GDM1 (cell line): ENCODE results near the gene GRID2.

Source experiments
- DNase-seq: peaks from one replicate; lab custom pipeline; 2025; lab: John Stamatoyannopoulos, UW

The GRID2 gene

DNA sequence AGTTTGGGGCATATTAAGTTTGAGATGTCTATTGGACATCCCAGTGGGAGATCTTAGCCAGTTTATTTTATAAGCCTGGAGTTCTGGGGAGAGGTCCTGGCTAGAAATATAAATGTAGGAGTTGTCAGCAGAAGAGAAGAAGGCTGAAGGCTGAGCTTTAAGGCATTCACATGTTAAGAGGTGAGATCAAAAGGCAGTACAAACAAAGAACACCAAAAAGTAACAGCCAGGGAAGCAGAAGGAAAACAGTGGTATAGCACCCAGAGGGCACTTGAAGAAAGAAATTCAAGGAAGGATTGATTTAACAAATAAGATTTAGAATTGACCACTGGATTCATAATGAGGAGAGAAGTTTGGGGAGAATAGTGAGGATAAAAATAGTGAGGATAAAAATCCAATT, 1383.5 kb downstream of the GRID2 start:
- no peak for DNase-seq

DNA sequence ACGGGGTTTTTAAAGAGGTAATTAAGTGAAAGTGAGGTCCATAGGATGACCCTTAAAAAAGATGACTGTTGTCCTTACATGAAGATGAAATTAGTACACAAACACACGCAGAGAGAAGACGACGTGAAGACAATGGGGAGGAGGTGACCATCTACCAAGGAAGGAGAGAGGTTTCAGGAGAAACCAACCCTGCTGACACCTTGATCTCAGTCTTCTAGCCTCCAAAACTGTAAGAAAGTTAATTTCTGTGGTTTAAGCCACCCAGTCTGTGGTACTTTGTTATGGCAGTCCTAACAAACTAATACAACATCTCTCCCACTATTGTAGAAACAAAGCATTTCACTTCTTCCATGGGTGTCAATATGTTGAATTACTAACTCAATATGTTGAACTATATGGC, 1385.2 kb downstream of the GRID2 start:
- DNase-seq, result no peak

DNA sequence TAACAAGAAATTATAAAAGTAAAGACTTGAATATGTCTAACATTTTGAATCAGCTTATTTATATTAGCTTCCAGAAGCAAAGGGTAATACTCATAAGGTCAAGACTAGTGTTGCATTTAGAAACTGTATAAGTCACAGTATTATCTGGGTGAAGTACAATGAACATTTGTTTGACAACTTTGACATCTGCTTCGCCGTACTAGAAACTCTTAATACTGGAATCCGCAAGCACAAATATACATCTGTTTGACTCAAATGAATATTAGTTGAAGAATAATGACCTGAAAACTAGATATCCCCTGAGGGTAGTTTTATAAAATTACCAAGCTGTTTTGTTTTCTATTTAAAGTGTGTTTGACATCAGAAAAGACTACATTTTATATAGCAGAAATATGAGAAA, 1389.4 kb downstream of the GRID2 start:
- no peak for DNase-seq

DNA sequence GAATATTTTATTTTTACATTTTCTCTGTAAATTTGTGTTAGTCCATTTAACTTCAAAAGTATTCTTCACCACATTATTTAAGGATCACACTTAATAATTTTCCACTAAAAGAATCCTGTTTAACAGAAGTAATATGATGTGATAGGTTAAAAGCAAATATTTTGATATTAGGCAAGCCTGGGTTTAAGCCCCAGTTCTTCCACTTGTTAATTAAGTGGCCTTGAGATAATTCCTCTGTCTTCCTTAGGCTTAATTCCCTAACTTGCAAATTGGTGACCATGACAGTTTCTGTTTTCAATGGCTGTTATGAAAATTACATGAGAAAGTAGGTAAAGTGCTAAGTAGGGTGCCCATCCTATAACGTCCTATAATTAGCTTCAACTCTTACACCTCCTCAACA, 1394.9 kb downstream of the GRID2 start:
- DNase-seq, result no peak

DNA sequence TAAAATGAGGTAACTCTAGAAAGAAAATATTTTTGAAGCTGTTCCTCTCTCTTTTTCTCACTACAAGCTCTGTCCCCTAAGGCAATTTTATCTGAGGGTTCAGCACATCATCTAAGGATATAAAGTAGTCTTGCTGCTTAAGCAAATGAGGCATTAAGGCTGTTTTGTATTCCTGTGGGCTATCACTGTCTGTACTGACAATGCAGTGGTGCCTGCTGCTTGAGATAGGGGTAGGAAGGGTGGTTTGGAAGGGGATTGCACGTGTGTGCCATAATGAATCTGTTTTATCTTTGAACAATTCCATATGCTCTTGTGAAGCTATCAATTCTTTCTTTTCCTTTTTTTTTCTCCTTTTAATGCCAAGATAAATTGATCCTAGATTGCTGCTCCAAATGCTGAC, 1396.8 kb downstream of the GRID2 start:
- DNase-seq, result no peak

DNA sequence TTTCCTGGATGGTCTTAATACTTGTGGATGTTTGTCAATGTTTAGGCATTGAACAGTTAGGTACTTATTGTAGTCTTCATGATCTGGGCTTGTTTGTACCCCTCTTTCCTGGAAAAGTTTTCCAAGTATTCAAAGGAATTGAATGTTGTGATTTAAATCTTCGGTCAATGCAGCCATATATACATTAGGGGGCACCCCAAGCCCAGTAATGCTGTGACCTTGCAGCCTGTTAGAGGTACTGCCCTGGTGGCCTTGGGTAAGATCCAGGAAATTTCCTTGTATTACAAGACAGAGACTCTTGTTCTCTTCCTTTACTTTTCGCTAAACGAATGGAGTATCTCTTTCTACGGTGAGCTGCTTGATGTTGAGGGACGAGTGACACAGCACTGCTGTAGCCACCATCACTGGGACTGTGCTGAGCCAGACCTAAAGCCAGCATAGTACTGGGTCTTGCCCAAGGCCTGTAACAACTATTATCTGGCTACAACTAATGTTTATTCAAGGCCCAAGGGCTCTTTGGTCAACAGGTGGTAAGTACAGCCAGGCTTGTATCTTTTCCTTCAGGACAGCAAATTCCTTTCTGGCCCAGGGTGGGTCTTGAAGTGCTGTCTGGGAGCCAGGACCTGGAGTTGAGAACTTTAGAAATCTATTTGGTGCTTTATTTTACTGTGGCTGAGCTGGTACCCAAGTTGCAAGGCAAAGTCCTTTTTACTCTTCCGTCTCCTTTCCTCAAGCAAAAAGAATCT, 1406.5 kb downstream of the GRID2 start:
- no peak for DNase-seq

DNA sequence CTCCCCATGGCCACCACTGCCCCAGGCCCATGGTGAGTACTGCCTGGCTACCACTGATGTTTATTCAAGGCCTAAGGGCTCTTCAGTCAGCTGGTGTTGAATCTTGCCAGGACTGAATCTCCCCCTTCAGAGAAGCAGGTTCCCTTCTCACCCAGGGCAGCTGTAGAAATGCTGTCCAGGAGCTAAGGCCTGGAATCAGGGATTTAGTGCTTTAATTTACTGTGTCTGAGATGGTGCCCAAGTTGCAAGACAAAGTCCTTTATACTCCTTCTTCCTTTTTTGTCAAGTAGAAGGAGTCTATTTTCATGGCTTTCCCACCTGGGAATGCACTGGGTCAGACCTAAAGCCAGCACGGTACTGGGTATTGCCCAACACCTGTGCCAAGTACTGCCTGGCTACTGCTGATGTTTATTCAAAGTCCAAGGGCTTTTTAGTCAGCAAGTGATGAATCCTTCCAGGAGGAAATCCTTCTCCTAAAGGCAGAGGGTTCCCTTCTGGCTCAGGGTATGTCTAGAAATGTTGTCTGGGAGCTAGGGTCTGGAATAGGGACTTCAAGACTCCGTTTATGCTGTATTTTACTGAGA, 1407.2 kb downstream of the GRID2 start:
- DNase-seq, result no peak

DNA sequence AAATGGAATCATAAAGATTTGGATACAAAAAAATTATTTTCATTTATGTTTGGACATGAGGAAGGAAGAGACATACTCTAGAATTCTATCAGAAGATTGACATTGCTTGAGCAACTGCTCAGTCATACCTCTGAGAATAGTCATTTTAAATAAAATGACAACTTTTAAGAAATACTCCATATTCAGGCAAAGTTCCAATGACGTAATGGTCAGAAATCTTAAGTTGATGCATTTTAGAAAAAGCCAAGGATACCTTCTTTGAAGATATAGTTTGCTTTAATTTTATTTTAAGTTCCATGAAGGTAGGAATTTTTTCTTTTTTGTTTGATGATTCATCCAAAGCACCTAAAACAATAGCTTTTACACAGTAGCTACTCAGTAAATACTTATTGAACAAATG, 1414.5 kb downstream of the GRID2 start:
- DNase-seq, result no peak

DNA sequence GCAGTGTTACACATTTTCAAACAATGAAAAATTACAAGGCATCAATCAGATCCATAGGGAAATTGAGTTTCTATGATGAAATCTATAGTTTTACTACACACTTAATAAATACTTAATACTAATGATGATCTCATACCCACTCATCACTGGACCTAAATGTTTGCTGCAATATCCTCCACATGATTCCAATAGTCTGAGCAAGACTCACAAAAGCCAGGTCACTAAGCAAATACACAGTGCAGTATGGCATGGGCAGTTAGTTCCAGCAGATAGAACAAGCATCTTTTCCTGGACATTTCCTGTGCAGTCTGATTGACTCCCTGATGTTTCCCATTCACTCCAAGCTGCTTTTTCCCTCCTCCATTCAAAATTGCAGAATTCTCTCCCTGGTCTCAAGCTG, 1415.8 kb downstream of the GRID2 start:
- DNase-seq, result no peak

DNA sequence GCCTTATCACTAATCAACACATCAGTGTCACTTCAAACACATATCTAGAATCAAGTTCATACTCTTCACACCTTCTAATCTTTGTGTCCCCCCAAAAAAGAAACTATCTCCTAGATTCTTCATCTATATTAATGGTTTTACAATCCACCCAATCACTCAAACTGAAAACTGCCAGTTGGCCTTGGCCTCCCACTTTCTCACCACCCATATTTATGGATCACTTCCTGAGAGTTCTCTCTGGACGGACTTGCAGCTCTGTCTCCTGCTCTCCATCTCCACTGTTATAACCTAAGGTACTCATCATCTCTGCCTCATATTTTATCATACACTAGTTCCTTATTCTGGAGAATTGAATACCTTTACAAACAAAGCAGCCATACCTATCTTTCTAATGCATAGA, 1418.7 kb downstream of the GRID2 start:
- no peak for DNase-seq

DNA sequence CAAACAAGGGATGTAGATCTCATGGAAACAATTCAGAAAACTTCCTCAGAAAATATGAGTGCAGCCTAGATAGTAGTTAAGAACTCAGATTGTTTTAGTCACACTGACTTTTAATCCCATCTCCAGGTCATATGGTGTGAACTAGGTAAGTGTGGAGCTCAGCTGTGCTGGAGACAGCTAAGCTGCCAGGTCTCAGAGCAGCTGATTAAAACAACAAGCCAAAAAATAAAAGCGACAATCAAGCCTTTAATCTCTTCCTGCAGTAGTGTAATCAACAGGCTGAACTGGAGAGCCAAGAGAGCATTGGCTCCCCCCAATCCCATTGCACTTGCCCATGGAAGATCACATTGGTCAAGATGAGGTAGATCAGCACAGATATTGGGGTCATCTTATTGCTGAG, 1426.5 kb downstream of the GRID2 start:
- no peak for DNase-seq

DNA sequence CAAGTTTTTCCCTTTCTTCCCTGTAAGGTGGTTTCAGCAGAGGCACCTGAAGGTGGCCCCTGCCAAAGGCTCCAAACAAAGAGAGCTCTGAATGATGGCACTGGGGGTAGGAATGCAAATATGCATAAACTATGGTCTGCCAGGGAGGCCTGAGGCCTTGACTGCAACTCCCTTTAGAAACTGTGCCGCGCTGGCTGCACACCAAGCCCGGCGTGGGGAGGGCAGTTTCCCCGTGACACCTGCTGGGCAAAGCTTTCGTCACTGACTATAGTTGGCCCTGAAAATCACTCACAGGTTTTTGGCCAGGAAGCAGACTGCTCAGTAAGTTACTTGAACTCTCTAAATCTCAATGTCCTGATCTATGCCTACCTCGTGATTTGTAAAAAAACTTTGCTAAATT, 1427.0 kb downstream of the GRID2 start:
- no peak for DNase-seq

DNA sequence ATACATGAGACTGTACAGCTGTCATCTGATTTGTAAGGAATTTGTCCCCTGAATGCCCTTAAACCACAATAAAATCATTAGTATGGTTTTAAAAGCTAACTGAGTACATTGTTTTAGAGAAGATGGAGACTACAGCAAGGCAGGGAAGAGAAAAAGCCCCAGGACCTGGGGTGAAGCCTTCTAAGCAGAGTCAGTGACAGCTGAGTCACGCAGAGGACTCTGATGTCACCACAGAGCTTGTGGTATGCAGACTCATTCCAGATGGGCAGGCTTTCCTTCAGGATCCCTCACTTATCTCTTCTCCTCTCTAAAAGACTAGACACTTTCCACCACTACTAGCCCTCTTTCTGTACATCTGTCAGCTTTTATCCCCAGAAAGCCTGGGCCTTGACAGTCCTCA, 1427.7 kb downstream of the GRID2 start:
- no peak for DNase-seq

DNA sequence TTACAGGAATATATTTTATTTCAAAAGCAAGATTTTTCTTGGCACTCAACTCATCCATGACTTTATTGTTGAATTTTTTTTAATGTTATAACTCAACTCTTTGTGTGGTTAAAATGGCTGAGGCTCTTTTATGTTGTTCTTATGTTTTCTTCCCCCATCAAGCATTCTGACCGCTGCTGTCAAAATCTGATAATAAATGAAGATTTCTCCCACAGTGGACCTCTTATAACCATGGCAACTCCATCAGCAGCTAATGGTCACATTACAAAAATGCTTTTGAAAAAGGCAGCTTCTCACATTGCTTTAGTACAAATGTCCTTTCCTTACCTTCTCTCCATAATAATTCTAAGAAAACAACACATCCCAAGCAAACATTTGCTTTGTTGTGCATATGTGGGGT, 1428.7 kb downstream of the GRID2 start:
- DNase-seq, result no peak

DNA sequence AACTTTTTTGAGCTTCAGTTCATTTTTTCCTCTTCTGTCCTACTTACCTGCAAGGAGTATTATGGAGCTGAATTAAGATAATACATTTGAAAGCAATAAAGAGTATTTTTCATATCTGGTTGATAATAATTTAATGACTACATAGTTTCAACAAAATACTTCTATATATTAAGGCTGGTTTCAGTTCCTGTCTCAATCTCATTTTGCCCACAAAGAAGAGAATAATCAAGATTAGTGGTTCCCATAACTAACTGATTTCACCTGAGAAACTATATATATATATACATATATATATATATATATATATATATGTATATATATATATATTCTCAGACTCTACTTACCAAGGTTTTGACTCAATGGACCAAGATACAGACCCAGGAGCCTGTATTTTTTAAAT, 1437.1 kb downstream of the GRID2 start:
- no peak for DNase-seq

DNA sequence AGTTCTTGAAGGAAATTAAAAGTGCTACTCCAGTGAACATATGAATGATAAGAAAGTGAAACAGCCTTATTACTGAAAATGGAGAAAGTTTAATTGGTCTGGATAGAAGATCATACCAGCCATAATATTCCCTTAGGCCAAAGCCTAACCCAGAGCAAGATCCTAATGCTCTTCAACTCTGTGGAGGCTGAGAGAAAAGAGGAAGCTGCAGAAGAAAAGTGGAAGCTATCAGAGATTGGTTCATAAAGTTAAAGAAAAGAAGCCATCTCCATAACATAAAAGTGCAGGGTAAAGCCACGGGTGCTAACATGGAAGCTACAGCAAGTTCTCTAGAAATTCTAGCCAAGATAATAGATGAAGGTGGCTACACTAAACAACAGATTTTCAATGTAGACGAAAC, 1439.3 kb downstream of the GRID2 start:
- DNase-seq, result no peak

DNA sequence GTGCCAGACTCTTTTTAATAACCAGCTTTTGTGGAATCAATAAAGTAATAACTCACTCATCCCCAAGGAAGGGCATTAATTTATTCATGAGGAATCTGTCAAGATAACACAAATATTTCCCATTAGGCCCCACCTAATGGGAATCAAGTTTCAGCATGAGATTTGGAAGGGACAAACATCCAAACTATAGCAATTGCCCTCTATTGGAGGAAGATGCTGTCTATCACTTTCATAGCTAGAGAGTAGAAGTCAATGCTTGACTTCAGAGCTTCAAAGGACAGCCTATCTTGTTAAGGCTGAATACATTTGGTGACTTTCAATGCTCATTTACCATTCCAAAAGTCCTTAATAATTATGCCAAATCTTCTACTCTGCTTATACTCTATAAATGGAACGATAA, 1439.9 kb downstream of the GRID2 start:
- no peak for DNase-seq

DNA sequence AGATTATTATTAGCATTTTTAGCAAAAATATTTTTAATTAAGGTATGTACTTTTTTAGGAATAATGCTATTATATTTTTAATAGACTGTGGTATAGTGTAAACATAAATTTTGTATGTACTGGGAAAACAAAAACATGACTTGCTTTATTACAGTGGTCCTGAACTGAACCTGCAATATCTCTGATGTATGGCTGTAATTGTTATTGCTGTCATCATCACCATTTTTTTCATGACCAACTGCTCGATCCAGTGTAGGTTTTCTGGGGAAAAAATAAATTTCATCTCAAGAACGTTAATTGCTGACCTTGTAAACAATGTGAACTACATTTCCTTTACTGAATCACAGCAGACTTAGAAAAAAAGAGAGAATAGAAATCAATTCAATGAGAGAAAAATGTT, 1441.2 kb downstream of the GRID2 start:
- DNase-seq, result no peak

DNA sequence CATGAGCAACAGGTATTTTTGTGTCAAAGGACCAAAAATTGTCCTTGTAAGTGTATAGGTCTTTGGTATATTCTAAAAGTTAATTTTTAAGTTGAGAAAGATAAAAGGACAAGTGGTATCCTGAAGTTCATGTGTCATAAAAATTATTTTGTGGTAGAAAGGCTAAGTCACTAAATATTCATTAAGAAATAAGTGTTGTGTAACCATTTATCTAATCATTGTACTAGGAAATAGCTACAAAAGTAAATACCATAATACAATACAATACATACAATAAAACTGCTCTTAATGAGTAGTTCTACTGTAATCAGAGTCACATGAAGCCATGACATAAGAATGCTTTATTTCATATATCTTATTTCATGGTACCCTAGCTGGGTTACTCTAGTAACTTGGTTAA, 1442.3 kb downstream of the GRID2 start:
- DNase-seq, result no peak

DNA sequence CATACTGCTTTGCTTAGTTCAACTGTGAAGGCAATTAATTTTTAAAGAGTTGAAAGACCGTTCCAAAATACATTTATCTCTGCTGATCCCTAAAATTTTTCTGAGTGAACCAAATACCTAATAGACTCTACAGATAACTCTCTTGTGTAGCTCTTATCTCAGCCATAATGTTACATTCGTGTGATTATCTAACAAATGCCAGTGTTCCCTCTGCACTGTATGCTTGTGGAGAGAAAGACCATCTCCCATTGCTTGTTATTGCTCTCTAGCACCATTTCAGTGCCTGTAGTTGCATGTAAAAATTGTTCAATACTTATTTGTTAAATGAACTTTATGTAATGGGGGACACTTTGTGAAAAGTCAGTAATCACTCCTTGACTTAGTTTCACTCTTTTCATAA, 1443.5 kb downstream of the GRID2 start:
- DNase-seq, result no peak

DNA sequence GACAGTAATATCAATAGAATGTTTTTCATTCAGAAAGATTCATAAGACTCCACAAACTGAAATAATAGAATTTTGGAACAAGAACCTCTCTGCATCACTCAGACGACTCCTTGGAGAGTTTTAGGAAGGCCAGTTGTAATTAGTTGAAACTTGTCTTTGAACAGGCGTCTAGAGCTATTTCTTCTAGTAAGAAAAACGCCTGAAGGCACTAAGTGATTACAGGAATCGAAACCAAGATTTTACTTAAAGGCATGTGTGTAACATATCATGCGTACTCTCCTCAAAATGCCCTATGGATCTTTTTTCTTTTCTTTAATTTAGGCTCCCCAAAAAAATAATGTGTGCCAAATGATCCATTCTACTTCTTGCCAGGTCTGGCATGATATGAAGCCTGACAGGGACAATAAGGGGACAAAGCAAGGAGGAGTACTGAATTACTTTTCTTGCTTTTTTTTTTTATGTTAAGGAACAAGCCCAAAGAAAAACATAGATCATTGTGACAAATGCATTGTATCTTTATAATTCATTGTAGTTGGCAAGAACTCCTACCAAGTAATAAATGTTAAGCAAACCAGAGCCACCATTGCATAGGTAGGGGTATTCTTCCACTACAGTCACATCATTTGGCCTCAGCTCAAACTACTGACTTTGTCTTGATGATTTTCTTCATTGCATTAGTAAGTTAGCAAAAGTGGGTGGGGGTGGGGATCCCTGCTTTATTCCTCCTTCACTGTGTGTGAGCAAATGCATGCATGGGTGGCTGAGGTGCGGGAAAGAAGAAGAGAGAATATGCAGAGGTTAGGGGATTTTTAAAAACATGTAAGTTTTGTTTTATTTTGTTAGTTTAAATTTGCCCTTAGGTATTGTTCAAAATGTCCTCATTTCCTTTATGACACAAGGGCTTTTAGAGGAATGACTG, 1444.9 kb downstream of the GRID2 start:
- no peak for DNase-seq

DNA sequence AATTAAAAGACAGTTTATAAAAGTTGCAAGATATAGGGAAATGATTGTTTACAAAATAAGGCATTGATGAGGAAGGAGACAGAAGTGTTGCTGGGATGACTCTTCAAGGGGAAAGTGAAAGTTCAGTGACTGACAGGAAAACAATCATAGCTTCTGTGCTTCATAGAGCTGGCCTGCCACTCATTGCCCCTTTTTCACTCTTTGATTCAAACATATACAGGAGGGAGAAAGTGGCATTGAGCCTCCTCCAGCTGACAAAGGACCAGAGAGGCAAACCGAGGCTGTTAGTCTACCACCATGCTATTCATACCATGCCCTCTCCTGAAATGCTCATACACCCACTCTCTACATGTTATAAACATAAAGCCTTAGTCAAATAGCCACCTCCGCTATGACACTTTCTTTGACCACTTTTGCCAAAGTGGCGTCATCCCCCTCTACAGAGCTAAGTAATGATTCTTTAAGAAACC, 1445.6 kb downstream of the GRID2 start:
- no peak for DNase-seq

DNA sequence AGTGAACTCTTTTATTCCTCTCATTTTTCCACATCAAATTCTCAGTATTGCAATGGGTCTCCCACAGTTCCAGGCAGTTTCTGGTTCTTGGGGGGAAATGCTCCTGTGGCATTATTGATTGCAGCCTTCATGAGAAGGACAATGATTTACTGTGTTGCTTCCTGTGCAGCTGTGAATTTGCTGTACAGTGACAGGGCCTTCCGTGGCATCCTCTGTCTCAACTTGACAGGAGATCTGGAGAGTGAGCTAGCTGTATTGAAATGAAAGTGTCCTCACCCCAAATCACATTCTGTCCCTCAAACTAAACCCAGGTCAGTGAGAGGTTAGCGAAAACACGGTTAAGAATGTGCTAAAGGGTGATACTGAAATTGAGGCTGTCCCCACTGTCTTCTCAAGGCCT, 1447.6 kb downstream of the GRID2 start:
- no peak for DNase-seq
